ENCODE measurements around the gene KRTAP10-12.

GRCh38 chr21:44711327-44712202, 14.6 kb downstream of the KRTAP10-12 start, which contains the start of gene TSPEAR:
- TF ChIP-seq POLR2A (IDR thresholded peaks at IDR 0.05; ENCODE audit: low read depth, low read length) (no peak), TAF1 (IDR thresholded peaks at IDR 0.05; ENCODE audit: borderline replicate concordance, low read depth, low read length) (no peak)

Data from GM12892 (cell line).